Measurements from ENCODE around the gene FARP1. TPM values are rescaled to one million over a fixed set of nuclear protein-coding genes. Genes with fewer than 3 reads are reported as not detected.

FARP1 gene, protein sequence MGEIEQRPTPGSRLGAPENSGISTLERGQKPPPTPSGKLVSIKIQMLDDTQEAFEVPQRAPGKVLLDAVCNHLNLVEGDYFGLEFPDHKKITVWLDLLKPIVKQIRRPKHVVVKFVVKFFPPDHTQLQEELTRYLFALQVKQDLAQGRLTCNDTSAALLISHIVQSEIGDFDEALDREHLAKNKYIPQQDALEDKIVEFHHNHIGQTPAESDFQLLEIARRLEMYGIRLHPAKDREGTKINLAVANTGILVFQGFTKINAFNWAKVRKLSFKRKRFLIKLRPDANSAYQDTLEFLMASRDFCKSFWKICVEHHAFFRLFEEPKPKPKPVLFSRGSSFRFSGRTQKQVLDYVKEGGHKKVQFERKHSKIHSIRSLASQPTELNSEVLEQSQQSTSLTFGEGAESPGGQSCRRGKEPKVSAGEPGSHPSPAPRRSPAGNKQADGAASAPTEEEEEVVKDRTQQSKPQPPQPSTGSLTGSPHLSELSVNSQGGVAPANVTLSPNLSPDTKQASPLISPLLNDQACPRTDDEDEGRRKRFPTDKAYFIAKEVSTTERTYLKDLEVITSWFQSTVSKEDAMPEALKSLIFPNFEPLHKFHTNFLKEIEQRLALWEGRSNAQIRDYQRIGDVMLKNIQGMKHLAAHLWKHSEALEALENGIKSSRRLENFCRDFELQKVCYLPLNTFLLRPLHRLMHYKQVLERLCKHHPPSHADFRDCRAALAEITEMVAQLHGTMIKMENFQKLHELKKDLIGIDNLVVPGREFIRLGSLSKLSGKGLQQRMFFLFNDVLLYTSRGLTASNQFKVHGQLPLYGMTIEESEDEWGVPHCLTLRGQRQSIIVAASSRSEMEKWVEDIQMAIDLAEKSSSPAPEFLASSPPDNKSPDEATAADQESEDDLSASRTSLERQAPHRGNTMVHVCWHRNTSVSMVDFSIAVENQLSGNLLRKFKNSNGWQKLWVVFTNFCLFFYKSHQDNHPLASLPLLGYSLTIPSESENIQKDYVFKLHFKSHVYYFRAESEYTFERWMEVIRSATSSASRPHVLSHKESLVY
- 71.3 TPM for total RNA-seq
- long read RNA-seq, full-length matches to known transcripts: 16 of 64 reads
- long read RNA-seq, partial matches to known transcripts: 26 of 64 reads
- long read RNA-seq, other reads (novel, unspliced or antisense): 22 of 64 reads

DNA sequence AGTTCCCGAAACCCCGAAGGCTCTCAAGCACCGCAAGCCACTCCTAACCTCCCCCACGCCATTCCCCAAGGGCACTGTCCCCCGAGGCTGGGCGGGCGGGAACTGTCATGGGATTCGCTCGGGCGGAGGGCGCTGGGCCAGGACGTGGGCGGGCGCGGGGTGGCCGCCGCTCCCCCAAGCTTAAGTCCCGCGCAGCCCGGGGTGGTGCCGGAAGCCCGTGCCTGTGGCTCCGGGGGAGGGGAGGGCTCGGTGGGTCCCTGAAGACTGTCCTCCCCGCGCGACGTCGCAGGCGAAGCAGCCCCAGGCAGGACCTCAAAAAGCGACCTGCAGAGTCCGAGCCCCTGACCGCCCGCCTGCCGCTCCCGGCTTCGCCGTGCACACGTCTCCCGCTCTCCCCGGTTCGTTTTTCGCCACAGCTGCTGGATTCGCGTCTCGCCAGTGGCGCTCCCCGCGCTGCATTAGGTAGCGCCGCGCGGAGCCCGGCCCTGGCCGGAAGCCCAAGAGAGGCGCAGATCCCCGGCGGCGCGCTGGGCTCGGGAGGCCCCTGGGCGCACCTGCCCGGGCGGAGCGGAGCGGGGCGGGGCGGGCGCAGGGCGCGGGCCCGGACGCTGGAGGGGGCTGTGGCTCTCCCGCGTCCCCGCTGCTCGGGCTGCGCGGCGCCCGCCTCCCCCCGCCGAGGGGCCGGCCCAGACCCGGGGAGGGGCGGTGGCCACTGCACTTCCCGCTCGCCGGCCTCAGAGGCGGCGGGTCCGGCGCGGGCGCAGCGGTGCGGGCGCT lies at the start of gene FARP1:
TSS of gene FARP1 (plus strand) at position 715 of the 777 bp plus-strand sequence. CDS start 70,149 bp downstream, outside the sequence.
- intact Hi-C loops (cut with DNase I): loop anchor here (2.0 to 5.0 kb wide), 4 partner anchors 30 to 530 kb away; no protein-coding TSS in a partner anchor
- DNase-seq (ENCODE audit: low spot score): peak; percentile 80

DNA sequence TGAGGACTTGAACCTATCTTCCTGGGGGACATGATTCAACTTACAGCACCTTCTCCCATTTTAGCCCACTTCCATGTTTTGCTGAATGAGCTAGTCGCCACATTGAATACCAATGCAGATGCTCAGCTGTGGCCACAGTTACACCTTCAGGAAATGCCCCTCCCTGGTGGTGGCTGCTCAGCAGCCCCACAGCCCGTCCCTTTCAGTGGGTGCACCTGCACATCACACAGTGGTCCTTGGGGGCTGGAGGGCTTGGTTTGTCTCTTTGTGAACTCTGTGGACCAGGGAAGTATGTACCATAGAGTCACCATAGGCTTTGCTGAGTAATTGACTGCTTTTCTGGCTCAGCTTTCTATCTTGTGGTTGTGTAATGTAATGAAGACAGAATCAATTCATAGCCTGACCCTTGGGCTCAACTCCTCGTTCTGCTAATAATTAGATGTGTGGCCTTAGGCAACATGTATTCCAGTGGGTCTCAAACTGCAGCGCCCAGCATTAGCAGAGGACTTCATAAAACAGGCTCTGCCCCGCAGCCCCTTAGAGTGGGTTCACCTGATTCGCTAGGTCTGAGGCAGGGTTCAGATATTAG lies 48.1 kb upstream of the FARP1 start:
- intact Hi-C loops (cut with DNase I): no loop called here
- DNase-seq (ENCODE audit: low spot score): no peak

DNA sequence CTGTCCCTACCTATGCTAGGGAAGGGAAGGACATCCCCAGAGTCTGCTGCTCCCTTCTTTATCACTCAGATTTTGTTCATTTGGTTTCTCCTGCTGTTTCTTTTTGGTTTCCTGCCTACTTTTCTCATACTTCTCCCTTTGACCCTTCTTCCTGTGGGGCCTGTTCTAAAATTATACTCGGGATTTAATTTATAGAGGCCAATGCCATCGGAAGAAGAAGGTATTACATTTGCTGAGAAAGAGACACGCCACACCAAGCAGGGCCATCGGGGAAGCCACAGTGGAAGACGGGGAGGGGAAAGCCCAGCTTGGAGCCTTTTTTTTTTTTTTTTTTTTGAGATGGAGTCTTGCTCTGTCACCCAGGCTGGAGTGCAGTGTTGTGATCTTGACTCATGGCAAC lies 46.8 kb upstream of the FARP1 start:
- intact Hi-C loops (cut with DNase I): no loop called here

DNA sequence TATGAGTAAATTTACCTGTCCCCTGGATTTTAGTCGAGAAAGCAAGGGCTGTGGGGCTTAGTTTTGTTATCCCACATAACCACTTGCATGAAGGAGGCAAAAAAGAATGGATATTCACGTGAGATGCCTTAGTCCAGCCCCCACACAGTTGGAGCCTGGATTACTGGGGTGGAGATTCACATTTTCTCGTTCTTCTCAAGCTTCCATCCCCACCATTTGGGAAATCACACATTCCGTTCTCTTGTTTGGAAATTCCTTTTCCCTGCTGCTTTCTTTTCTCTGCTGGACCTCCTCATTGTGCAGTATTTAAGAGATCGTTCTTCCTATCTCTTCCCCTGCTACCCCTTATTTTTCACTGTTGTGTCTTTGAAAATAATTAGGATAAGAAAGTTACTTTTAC lies 45.1 kb upstream of the FARP1 start:
- intact Hi-C loops (cut with DNase I): no loop called here

More for the DNA sequence above, 46.8 kb upstream of the FARP1 start:
- DNase-seq (ENCODE audit: low spot score): no peak

DNA sequence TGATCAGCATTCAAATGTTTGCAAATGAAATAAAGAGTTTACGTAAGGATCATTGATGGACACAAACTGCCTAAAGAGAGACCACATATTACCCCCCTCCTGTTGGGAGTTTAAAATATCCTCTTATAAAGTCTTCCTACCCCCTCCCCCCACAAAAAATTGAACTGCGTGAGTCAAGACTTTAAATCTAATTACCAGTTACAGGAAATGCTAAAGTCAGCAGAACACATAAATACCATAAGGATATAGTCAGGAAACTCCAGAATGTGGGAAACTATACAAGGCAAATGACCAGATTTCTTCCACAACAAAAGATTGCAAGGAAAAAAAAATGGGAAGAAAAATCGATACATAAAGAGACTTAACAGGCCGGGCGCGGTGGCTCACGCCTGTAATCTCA lies 44.4 kb upstream of the FARP1 start:
- DNase-seq (ENCODE audit: low spot score): no peak
- intact Hi-C loops (cut with DNase I): no loop called here

More for the DNA sequence above, 45.1 kb upstream of the FARP1 start:
- DNase-seq (ENCODE audit: low spot score): no peak

DNA sequence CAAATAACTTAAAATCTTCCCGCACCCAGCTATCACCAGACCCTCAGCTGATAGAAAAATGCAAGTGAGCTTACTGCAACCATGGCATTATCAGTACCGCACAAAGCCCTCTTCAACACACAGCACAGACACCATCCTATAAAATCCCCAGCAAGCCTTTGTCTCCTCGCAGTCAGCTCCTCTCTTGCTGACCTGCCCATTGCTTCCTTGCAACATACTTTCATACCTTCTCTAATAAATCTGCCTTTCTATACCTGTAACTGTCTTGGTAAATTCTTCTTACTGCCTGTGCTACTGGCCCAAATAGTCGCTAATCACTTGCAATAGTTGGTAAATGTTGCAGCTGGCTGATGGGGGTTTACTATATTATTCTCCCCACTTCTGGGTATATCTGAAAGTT lies 43.3 kb upstream of the FARP1 start:
- intact Hi-C loops (cut with DNase I): no loop called here
- no peak for DNase-seq (ENCODE audit: low spot score)

DNA sequence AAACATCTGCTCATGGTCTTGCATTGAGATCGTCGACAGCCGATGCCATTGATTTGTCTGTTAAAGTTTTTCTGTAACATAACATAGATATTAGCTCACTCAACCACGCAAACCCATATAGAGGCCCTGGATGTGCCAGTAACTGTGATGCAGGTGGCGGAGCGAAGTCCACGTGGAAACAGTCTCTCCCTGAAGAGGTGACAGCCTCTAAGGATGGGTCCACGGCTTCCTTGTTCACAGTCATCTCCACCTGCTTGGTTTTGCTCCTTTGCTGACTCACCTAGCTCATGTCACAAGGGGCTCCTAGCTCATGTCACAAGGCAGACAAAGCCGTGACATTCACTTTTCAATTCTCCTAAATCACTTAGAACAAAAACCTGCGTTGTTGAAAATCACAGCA lies 42.4 kb upstream of the FARP1 start:
- intact Hi-C loops (cut with DNase I): no loop called here

DNA sequence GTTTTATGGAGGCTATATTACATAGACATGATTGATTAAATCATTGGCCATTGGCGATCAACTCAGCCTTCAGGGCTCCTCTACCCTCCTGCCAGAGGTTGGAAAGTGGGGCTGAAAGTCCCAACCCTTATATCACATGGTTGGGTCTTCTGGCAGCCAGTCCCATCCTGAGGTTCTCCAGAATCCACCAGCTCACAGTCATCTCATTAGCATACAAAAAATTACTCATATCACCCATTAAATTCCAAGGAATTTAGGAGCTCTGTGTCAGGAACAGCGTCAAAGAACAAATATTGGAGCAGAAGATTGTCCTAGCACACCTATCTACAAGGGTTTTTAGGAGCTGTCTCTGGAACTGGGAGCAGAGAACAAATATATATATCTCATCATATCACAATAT lies 39.4 kb upstream of the FARP1 start:
- intact Hi-C loops (cut with DNase I): no loop called here
- no peak for DNase-seq (ENCODE audit: low spot score)

More for the DNA sequence above, 42.4 kb upstream of the FARP1 start:
- DNase-seq (ENCODE audit: low spot score): no peak

DNA sequence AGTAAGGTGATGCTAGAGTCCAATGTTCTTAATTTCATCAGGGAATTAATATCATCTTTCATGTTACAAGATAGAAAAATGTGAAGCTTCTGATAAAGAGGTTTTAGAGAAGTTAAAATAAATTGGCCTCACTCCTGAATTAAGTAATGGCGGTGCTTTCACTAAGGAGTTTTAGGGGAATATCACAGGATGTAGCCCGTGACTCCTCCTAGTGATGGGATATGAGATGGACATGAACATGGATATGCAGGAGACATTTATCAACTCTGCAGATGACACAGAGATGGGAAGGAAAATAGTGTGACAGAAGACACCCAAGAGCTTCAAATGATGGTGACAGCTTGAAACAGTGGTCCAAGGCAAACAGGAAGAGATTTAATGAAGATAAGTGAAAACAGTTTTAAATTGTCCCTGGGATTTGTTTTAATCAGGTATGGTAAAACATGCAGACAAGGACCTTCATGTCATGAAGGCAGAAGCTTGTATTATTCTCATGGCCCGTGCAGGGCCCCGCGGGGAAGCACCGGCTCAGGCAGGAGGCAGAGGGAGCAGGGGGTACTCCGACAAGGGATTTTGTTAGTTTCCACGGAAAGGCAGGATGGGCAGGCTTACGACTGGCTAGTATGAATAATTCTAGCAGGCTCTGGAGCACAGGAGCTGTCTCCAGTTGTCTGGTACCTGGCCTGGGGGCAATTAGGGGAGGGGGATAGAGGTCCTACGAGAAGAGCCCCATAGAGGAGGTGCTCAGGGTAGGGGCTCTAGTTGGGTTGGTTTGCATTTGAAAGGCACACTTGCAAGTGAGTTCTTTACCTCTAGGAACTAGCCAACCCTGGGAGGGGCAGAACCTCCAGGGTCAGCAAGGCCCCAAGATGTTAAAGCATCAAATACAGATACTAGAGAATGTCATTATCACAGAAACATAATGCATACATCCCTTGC lies 38.7 kb upstream of the FARP1 start:
- intact Hi-C loops (cut with DNase I): no loop called here
- no peak for DNase-seq (ENCODE audit: low spot score)

DNA sequence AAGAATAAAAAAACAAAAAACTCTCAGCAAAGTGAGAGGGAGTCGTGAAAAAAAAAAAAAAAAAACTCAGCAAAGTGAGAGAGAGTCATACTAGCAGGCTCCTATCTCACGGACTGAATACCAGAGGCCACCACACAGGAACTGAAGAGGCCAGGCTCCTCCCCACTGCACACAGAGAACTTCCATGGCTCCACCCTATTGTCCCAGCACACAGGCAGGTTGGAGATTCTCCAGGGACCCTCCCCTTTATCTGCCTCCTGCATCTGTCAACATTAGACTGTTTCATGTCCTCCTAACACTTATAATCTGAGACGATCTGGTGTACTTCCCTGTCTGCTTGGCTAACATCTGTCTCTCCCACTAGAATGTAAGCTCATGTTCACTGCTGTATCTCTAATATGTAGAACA lies 37.0 kb upstream of the FARP1 start:
- DNase-seq (ENCODE audit: low spot score): peak; percentile 77
- intact Hi-C loops (cut with DNase I): no loop called here

DNA sequence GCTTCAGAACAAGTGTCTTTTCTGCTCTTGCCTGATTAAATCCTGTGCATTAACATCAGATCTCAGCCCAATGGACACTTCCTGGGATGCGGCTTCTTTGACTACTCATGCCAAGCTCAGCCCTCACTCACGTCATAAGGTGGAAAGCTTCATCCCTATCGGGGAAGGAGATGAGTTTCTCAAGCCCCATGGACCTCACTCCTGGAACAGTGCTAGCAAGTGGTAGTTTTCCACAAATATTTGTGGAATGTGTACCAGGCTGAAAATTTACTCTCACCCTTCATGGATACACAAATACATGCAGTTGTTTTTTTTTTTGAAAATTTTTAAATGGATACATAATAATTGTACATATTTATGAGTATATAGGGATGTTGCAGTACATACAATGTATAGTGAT lies 34.6 kb upstream of the FARP1 start:
- no peak for DNase-seq (ENCODE audit: low spot score)
- intact Hi-C loops (cut with DNase I): no loop called here

DNA sequence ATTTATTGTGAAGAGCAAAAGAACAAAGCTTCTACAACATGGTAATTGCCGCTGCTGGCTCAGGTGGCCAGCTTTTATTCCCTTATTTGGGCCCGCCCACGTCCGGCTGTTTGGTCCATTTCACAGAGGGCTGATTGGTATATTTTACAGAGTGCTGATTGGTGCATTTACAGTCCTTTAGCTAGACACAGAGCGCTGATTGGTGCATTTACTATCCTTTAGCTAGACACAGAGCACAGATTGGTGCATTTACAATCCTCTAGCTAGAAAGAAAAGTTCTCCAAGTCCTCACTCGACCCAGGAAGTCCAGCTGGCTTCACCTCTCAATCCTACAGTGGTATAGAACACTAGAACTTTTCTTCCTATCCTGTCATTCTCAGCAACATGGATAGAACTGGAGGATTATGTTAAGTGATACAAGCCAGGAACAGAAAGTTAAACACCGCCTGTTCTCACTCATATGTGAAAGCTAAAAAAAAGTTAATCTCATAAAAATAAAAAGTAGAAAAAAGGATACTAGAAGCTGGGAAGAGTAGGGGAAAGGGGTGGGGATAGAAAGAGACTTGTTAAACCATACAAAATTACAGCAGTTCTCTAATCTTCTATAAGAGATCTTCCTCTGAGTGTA lies 33.6 kb upstream of the FARP1 start:
- intact Hi-C loops (cut with DNase I): no loop called here
- no peak for DNase-seq (ENCODE audit: low spot score)

DNA sequence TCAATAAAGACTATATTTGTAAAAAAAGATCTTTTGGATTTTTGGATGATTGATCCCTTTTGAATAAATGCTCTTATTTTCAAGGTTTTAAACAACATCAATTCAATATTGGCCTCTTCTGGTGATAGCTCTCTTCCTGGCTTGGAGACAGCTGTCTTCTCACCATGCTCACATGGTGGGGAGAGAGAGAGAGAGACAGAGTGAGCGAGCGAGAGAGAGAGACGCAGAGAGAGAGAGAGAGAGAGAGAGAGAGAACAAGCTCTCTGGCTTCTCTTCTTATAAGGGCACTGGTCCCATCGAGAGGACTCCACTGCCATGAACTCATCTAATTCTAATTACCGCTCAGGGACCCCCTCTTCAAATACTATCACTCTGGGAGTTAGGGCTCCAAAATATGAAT lies 32.1 kb upstream of the FARP1 start:
- DNase-seq (ENCODE audit: low spot score): no peak
- intact Hi-C loops (cut with DNase I): no loop called here

DNA sequence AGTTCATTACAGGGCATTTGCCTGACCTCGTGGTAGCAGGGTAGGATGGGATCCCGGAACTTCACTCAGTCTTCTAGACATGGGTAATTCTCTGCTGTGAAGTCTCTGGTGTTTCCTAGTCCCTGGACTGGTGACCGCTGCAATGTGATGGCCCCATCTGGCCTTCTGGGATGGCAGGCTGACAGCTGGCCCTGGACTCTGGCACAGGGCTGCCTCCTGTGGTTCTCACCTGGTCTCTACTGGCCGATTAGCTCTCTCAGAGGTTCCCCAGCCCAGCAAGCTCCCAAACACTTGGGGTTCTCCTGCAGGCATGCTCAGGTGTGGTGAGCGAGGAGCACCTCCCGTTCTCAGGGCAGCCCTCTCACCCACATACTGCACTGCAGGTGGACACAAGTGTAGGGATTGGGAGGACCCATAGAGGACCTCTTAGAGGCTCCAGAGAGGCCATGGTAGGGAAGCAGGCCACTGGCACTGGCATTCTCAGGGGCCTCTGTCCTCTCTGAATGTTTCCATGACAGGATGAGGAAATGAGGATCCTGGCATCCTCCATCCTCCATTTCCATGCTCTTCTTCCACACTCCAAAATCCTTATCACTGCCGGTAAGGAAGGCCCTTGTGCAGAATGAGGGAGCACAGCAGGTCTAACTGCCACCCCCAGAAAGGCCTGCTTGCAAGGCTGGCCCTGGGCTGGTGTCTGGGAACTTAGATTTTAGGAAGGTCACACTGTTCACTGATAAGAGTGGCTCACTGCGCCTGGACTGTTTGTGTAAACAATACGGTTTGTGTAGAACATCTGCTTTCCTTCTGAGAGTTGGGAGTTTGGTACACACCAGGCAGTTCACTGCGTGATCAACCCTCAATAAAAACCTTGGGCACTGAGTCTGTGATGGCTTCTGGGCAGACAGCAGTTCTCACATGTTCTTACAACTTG lies 31.5 kb upstream of the FARP1 start:
- DNase-seq (ENCODE audit: low spot score): no peak
- intact Hi-C loops (cut with DNase I): no loop called here

DNA sequence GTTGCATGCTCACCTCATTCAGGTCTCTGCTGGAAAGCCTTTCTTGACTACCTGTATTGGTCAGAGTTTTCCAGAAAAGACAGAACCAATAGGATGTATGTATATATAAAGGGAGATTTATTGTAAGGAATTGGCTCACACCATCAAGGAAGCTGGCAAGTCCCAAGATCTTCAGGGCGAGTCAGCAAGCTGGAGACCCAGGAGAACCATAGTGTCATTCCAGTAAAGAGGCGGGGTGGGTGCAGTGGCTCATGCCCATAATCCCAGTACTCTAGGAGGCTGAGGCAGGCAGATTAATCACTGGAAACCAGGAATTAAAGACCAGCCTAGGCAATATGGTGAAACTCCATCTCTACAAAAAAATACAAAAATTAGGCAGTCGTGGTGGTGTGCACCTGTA lies 30.4 kb upstream of the FARP1 start:
- intact Hi-C loops (cut with DNase I): no loop called here
- no peak for DNase-seq (ENCODE audit: low spot score)

DNA sequence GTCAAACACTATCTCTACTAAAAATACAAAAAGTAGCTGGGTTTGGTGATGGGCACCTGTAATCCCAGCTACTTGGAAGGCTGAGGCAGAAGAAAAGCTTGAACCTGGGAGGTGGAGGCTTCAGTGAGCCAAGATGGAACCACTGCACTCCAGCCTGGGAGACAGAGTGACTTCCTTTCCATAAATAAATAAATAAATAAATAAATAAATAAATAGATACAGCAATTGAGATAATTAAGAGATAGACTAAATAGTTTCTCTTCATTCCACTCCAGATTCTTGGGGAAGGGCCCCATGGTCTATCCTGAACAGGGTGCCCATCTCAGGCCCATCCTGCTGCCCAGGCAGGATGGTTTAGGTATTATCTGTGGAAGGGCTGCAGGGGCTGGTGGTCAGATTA lies 24.0 kb upstream of the FARP1 start:
- intact Hi-C loops (cut with DNase I): no loop called here
- DNase-seq (ENCODE audit: low spot score): no peak
